CD4-positive, alpha-beta T cell treated with Interleukin-2 at 100 ng/mL for 4 hours (primary cell): ENCODE data around the gene PCNX2.
"Not testable (repeated sequence)": the region's sequence is repeated elsewhere in the genome, so short reads cannot be mapped to it uniquely, and the experiment has no call there.

Experiments
- DNase-seq: peaks from one replicate; pipeline ENCODE4 v3.0.0-alpha.2; 2020; ENCODE audit warnings: low spot score

Gene PCNX2

GRCh38 chr1:233105225-233105624 lies 190.3 kb downstream of the PCNX2 start:
- DNase-seq, result no peak

- DNase-seq, result no peak
Observed at GRCh38 chr1:233102341-233102740, 193.2 kb downstream of the PCNX2 start.

GRCh38 chr1:233097959-233098580 lies 197.5 kb downstream of the PCNX2 start:
- no peak for DNase-seq

- DNase-seq, result no peak
Observed at GRCh38 chr1:233097546-233097945, 198.0 kb downstream of the PCNX2 start.

GRCh38 chr1:233094691-233095090 lies 200.8 kb downstream of the PCNX2 start:
- no peak for DNase-seq

GRCh38 chr1:233094269-233094668 lies 201.3 kb downstream of the PCNX2 start:
- no peak for DNase-seq

GRCh38 chr1:233090746-233091494 lies 204.6 kb downstream of the PCNX2 start:
- no peak for DNase-seq

GRCh38 chr1:233089251-233089650 lies 206.3 kb downstream of the PCNX2 start:
- no peak for DNase-seq

- DNase-seq, result no peak
Observed at GRCh38 chr1:233088613-233089012, 206.9 kb downstream of the PCNX2 start.

- no peak for DNase-seq
Observed at GRCh38 chr1:233086961-233087881, 208.3 kb downstream of the PCNX2 start.

- no peak for DNase-seq
Observed at GRCh38 chr1:233085566-233085965, 210.0 kb downstream of the PCNX2 start.

GRCh38 chr1:233082778-233083550 lies 212.6 kb downstream of the PCNX2 start:
- DNase-seq, result no peak

- DNase-seq, result no peak
Observed at GRCh38 chr1:233081735-233082134, 213.8 kb downstream of the PCNX2 start.

- not testable (repeated sequence) for DNase-seq
Observed at GRCh38 chr1:233080827-233081226, 214.7 kb downstream of the PCNX2 start.

- no peak for DNase-seq
Observed at GRCh38 chr1:233080286-233080685, 215.2 kb downstream of the PCNX2 start.

GRCh38 chr1:233079574-233079973 lies 216.0 kb downstream of the PCNX2 start:
- no peak for DNase-seq

GRCh38 chr1:233078396-233078795 lies 217.1 kb downstream of the PCNX2 start:
- no peak for DNase-seq

- no peak for DNase-seq
Observed at GRCh38 chr1:233075915-233076295, 219.6 kb downstream of the PCNX2 start.

GRCh38 chr1:233066087-233066486 lies 229.4 kb downstream of the PCNX2 start:
- no peak for DNase-seq

- DNase-seq, result no peak
Observed at GRCh38 chr1:233065685-233066084, 229.8 kb downstream of the PCNX2 start.

GRCh38 chr1:233064988-233065387 lies 230.5 kb downstream of the PCNX2 start:
- DNase-seq, result no peak

GRCh38 chr1:233063462-233063861 lies 232.1 kb downstream of the PCNX2 start:
- DNase-seq, result no peak
